Lower lobe of right lung (tissue), 2 donors: ENCODE results near the gene FHIT. TPM values are rescaled to one million over a fixed set of nuclear protein-coding genes. Genes with fewer than 3 reads are reported as not detected.

Experiments
- ATAC-seq, 2 donors: fragments of 200-7000 bp; cut with Tn5 transposase; one replicate each; pipeline ENCODE4 v1.9.1; 2020 to 2022; ENCODE audit warnings: mild to moderate bottlenecking in 2 of 2, moderate library complexity in 2 of 2
- DNase-seq: peaks from one replicate; pipeline ENCODE4 v3.0.0-alpha.2; 2020
- H3K27ac ChIP-seq: fragments of 200-600 bp; one replicate; pipeline ENCODE4 v1.8.0; 2022
- H3K27me3 ChIP-seq: fragments of 200-600 bp; one replicate; pipeline ENCODE4 v1.8.0; 2022; ENCODE audit warnings: low read depth
- H3K36me3 ChIP-seq: fragments of 200-600 bp; one replicate; pipeline ENCODE4 v1.8.0; 2022; ENCODE audit warnings: mild to moderate bottlenecking
- H3K4me1 ChIP-seq: fragments of 200-600 bp; one replicate; pipeline ENCODE4 v1.8.0; 2022
- H3K4me3 ChIP-seq: fragments of 200-600 bp; one replicate; pipeline ENCODE4 v1.8.0; 2022; ENCODE audit warnings: mild to moderate bottlenecking
- H3K9me3 ChIP-seq: fragments of 200-600 bp; one replicate; pipeline ENCODE4 v1.8.0; 2022
- CTCF ChIP-seq: fragments of 200-600 bp; IDR thresholded peaks from one replicate; pipeline ENCODE4 v1.8.0; 2022; ENCODE audit warnings: antibody characterized with exemption, mild to moderate bottlenecking
- intact Hi-C: fragments of 100-400 bp; cut with DNase I; formaldehyde crosslinking; loops from one replicate; pipeline ENCODE4 v1.11.0; 2022
- total RNA-seq: library from RNA; stranded (reverse); fragmentation: NEBNext Ultra II Directional; extraction: Animal tissue kit (Norgen Biotek cat#: 25700); gene quantifications from one replicate; pipeline ENCODE4 v1.2.1, GENCODE V29; 2021
- donor health status: DM: no; HTN: yes; CAD: no; lungs with severe emphysema.

The FHIT gene
- total RNA-seq, 1 donor from 2014 or later = 10.3 TPM

GRCh38 chr3:59746585-59746984, 1504.7 kb downstream of the FHIT start:
- Histone ChIP-seq H3K4me1 (peaks cover 5% of the 10 kb centered on the region), H3K27ac (no peak overlapping the region), H3K4me3 (no peak overlapping the region), H3K36me3 (no peaks in the 10 kb centered on the region), H3K9me3 (no peaks in the 10 kb centered on the region), H3K27me3 (no peaks in the 10 kb centered on the region)
- no peak for ATAC-seq
- TF ChIP-seq CTCF = no peak
- DNase-seq = no peak
- intact Hi-C loops = no loop called here

DNA sequence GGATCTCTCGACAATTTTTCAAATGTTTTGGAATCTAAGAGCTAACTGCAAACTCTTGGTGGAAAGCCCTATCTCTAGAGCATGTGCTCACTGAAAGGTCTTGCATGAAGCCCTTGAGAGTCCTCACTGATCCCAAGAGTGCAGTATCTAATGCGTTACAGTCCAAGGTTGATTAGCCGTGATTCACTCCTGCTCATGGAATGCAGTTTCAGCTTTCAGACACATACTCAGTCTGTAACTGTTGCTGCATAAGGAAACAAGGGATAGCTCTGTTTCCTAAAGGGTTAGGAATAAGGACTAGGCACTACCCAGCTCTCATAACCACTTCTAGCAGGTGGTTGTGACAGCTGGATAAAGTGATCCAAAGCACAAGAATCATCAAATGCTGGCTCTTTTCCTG, 1514.0 kb downstream of the FHIT start:
- Histone ChIP-seq H3K9me3 (no peaks in the 10 kb centered on the region), H3K27ac (no peak overlapping the region)

DNA sequence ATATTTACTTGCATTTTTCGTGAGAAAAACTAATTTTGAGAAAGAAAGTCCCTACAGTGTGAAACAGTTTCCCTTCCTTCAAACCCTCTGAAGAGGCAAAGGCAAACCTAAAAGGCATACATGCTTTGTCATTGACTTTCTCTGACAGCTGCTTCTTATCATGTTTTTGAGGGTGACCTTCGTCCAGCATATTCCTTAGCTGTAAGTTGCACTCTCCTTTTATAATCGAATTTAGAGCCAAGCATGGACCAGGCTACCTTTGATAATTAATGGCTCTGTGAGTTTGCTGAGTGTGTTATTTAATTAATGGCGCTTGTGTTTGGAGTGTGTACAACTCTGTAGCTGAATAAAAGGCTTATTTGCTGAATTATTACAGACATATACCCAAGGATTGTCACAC, 1517.2 kb downstream of the FHIT start:
- Histone ChIP-seq H3K4me1 (no peaks in the 10 kb centered on the region), H3K27me3 (no peaks in the 10 kb centered on the region), H3K9me3 (no peaks in the 10 kb centered on the region), H3K36me3 (no peaks in the 10 kb centered on the region), H3K27ac (no peak overlapping the region), H3K4me3 (no peak overlapping the region)
- no peak for DNase-seq
- no peak for TF ChIP-seq CTCF
- intact Hi-C loops = no loop called here
- no peak for ATAC-seq

More for the DNA sequence above, 1514.0 kb downstream of the FHIT start:
- no peak for TF ChIP-seq CTCF
- intact Hi-C loops = no loop called here
- Histone ChIP-seq H3K36me3 (no peaks in the 10 kb centered on the region), H3K27me3 (no peaks in the 10 kb centered on the region), H3K4me1 (no peaks in the 10 kb centered on the region), H3K4me3 (no peak overlapping the region)
- DNase-seq (no peak), ATAC-seq (no peak)

- DNase-seq = no peak
- Histone ChIP-seq H3K36me3 (no peaks in the 10 kb centered on the region), H3K9me3 (no peaks in the 10 kb centered on the region), H3K4me3 (no peak overlapping the region), H3K4me1 (no peaks in the 10 kb centered on the region), H3K27ac (no peak overlapping the region), H3K27me3 (no peaks in the 10 kb centered on the region)
- ATAC-seq = no peak
- no peak for TF ChIP-seq CTCF
- intact Hi-C loops = no loop called here
These were observed 1518.0 kb downstream of the FHIT start for GRCh38 chr3:59733041-59733809.

DNA sequence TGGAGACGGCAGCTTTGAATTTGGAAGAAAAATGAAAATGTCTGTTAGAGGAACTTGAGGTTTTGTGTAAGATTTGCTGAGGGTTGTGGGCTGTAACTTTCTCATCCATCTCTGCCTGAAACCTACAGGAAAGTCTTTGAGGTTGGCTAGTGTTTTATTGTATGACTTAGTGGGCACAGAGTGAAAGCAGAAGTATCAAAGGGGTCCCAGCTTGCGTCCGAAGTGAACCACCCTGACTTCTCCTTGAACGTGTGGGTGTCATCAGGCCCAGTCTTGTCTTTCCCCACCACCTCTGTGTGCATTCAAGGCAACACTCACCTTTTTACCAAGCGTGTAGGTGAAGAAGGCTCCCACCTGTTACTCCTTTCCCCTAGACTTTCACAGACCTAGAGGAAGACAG, 1519.3 kb downstream of the FHIT start:
- intact Hi-C loops = no loop called here
- Histone ChIP-seq H3K27me3 (no peaks in the 10 kb centered on the region), H3K4me3 (no peak overlapping the region), H3K9me3 (no peaks in the 10 kb centered on the region), H3K4me1 (no peaks in the 10 kb centered on the region), H3K36me3 (no peaks in the 10 kb centered on the region), H3K27ac (no peak overlapping the region)
- DNase-seq (no peak), ATAC-seq (no peak)
- no peak for TF ChIP-seq CTCF
